Hypothalamus (tissue), 51 donors: ENCODE data around the gene RPL37.
A peak's percentile ranks its signal among the peaks of the same experiment; 100 is the strongest.
"Not testable (repeated sequence)": the region's sequence is repeated elsewhere in the genome, so short reads cannot be mapped to it uniquely, and the experiment has no call there.

Source experiments
- DNase-seq, 51 donors: peaks; one replicate each; lab custom pipeline; 2025; lab: John Stamatoyannopoulos, UW

The RPL37 gene

GRCh38 chr5:40834849-40835787 is at the start of gene RPL37:
Gene RPL37, minus strand, starts transcription at chr5:40835222. Its CDS starts 37 bp downstream, at chr5:40835185.
- DNase-seq = peak; percentile 46 to 97 (median 92)

GRCh38 chr5:40883051-40883450 is 48.0 kb upstream of the RPL37 start:
- DNase-seq = not testable (repeated sequence)

GRCh38 chr5:40882291-40882690 is 47.3 kb upstream of the RPL37 start:
- DNase-seq = no peak

- peak in 2 of 51 donors; percentile 1 to 13 for DNase-seq
Measured at GRCh38 chr5:40879163-40879942, 44.3 kb upstream of the RPL37 start.

GRCh38 chr5:40877371-40877988 is 42.5 kb upstream of the RPL37 start:
- DNase-seq = no peak

- no peak for DNase-seq
Measured at GRCh38 chr5:40875958-40876357, 40.9 kb upstream of the RPL37 start.

GRCh38 chr5:40873286-40873880 is 38.4 kb upstream of the RPL37 start:
- DNase-seq = no peak

- not testable (repeated sequence) for DNase-seq
Measured at GRCh38 chr5:40872253-40872652, 37.2 kb upstream of the RPL37 start.

GRCh38 chr5:40871177-40871576 is 36.2 kb upstream of the RPL37 start:
- peak in 1 of 51 donors; percentile 5 for DNase-seq

GRCh38 chr5:40869384-40869783 is 34.4 kb upstream of the RPL37 start:
- DNase-seq = no peak

- DNase-seq = no peak
Measured at GRCh38 chr5:40866844-40867243, 31.8 kb upstream of the RPL37 start.

GRCh38 chr5:40865004-40865403 is 30.0 kb upstream of the RPL37 start:
- DNase-seq = not testable (repeated sequence)

GRCh38 chr5:40860711-40861110 is 25.7 kb upstream of the RPL37 start:
- DNase-seq = no peak

GRCh38 chr5:40853632-40854192 is 18.7 kb upstream of the RPL37 start:
- no peak for DNase-seq

- DNase-seq = no peak
Measured at GRCh38 chr5:40847525-40847924, 12.5 kb upstream of the RPL37 start.

- no peak for DNase-seq
Measured at GRCh38 chr5:40846371-40846770, 11.3 kb upstream of the RPL37 start.

- DNase-seq = no peak
Measured at GRCh38 chr5:40844565-40844964, 9.5 kb upstream of the RPL37 start.

GRCh38 chr5:40842351-40842750 is 7.3 kb upstream of the RPL37 start:
- DNase-seq = no peak

GRCh38 chr5:40841068-40841805 is 6.2 kb upstream of the RPL37 start, which contains the start of gene CARD6:
Gene CARD6, plus strand, starts transcription at chr5:40841367. Its CDS starts 16 bp downstream, at chr5:40841383.
- no peak for DNase-seq
